Measurements from ENCODE around the gene KANSL1L. TPM values are rescaled to one million over a fixed set of nuclear protein-coding genes. Genes with fewer than 3 reads are reported as not detected.

Gene KANSL1L
- total RNA-seq, 2 experiments from 2014 or later, result 2.6 to 4.8 TPM

GRCh38 chr2:210049831-210050230 is 121.4 kb downstream of the KANSL1L start:
- Mint-ChIP-seq H3K27ac (no peak overlapping the region), H3K4me3 (no peak overlapping the region), H3K9me3 (ENCODE audit: insufficient read depth) (no peaks in the 10 kb centered on the region), H3K36me3 (ENCODE audit: low read depth) (peaks cover 15% of the 10 kb centered on the region), H3K27me3 (ENCODE audit: low read depth) (no peaks in the 10 kb centered on the region), H3K4me1 (ENCODE audit: low read depth) (no peaks in the 10 kb centered on the region)
- DNase-seq (no peak), ATAC-seq (no peak)
- POLR2A ChIA-PET, result no interaction called here
- CTCF ChIA-PET, result no interaction called here

GRCh38 chr2:210046851-210047500 is 124.2 kb downstream of the KANSL1L start:
- peaks cover 11% of the 10 kb centered on the region for H3K36me3 Mint-ChIP-seq (ENCODE audit: low read depth)
- no peaks in the 10 kb centered on the region for H3K27me3 Mint-ChIP-seq (ENCODE audit: low read depth)
- DNase-seq (no peak), ATAC-seq (no peak)
- H3K27ac Mint-ChIP-seq, result no peak overlapping the region
- POLR2A ChIA-PET, result no interaction called here
- CTCF ChIA-PET, result interaction anchor here (0.6 kb wide), 1 partner anchor 316 kb away, joined by 3 read pairs; no protein-coding TSS in a partner anchor
- H3K9me3 Mint-ChIP-seq (ENCODE audit: insufficient read depth), result no peaks in the 10 kb centered on the region
- no peak overlapping the region for H3K4me3 Mint-ChIP-seq
- H3K4me1 Mint-ChIP-seq (ENCODE audit: low read depth), result no peaks in the 10 kb centered on the region

GRCh38 chr2:210038078-210038477 is 133.1 kb downstream of the KANSL1L start:
- Mint-ChIP-seq H3K36me3 (ENCODE audit: low read depth) (no peaks in the 10 kb centered on the region), H3K27ac (no peak overlapping the region), H3K4me1 (ENCODE audit: low read depth) (no peaks in the 10 kb centered on the region), H3K27me3 (ENCODE audit: low read depth) (no peaks in the 10 kb centered on the region), H3K4me3 (no peak overlapping the region), H3K9me3 (ENCODE audit: insufficient read depth) (no peaks in the 10 kb centered on the region)
- no peak for DNase-seq
- POLR2A ChIA-PET, result no interaction called here
- no peak for ATAC-seq
- CTCF ChIA-PET, result interaction anchor here (1.3 kb wide), 1 partner anchor 161 kb away, joined by 3 read pairs; no protein-coding TSS in a partner anchor

- no peak overlapping the region for H3K4me3 Mint-ChIP-seq
- no peak for DNase-seq
- no peak for ATAC-seq
- H3K4me1 Mint-ChIP-seq (ENCODE audit: low read depth), result no peaks in the 10 kb centered on the region
- CTCF ChIA-PET, result no interaction called here
- no peaks in the 10 kb centered on the region for H3K27me3 Mint-ChIP-seq (ENCODE audit: low read depth)
- H3K27ac Mint-ChIP-seq, result no peak overlapping the region
- POLR2A ChIA-PET, result no interaction called here
- H3K36me3 Mint-ChIP-seq (ENCODE audit: low read depth), result peaks cover 6% of the 10 kb centered on the region
- H3K9me3 Mint-ChIP-seq (ENCODE audit: insufficient read depth), result no peaks in the 10 kb centered on the region
Measured at GRCh38 chr2:210035679-210036078, 135.5 kb downstream of the KANSL1L start.

GRCh38 chr2:210034087-210034683 is 137.0 kb downstream of the KANSL1L start:
- no peaks in the 10 kb centered on the region for H3K9me3 Mint-ChIP-seq (ENCODE audit: insufficient read depth)
- H3K36me3 Mint-ChIP-seq (ENCODE audit: low read depth), result peaks cover 12% of the 10 kb centered on the region
- CTCF ChIA-PET, result no interaction called here
- H3K4me3 Mint-ChIP-seq, result no peak overlapping the region
- no peaks in the 10 kb centered on the region for H3K27me3 Mint-ChIP-seq (ENCODE audit: low read depth)
- no peak for ATAC-seq
- H3K4me1 Mint-ChIP-seq (ENCODE audit: low read depth), result no peaks in the 10 kb centered on the region
- no peak overlapping the region for H3K27ac Mint-ChIP-seq
- no peak for DNase-seq
- POLR2A ChIA-PET, result interaction anchor here (0.6 kb wide), 1 partner anchor 9 kb away, joined by 4 read pairs; no protein-coding TSS in a partner anchor

- H3K27ac Mint-ChIP-seq, result no peak overlapping the region
Measured at GRCh38 chr2:210028178-210028577, 143.0 kb downstream of the KANSL1L start.

GRCh38 chr2:210027608-210028007 is 143.6 kb downstream of the KANSL1L start:
- Mint-ChIP-seq H3K9me3 (ENCODE audit: insufficient read depth) (no peaks in the 10 kb centered on the region), H3K27ac (no peak overlapping the region), H3K36me3 (ENCODE audit: low read depth) (peaks cover 38% of the 10 kb centered on the region), H3K27me3 (ENCODE audit: low read depth) (no peaks in the 10 kb centered on the region), H3K4me3 (no peak overlapping the region), H3K4me1 (ENCODE audit: low read depth) (no peaks in the 10 kb centered on the region)
- CTCF ChIA-PET, result no interaction called here
- POLR2A ChIA-PET, result no interaction called here
- ATAC-seq (no peak), DNase-seq (no peak)

More at GRCh38 chr2:210028178-210028577, 143.0 kb downstream of the KANSL1L start:
- H3K36me3 Mint-ChIP-seq (ENCODE audit: low read depth), result peaks cover 36% of the 10 kb centered on the region
- no peaks in the 10 kb centered on the region for H3K27me3 Mint-ChIP-seq (ENCODE audit: low read depth)
- ATAC-seq (no peak), DNase-seq (no peak)
- ChIA-PET POLR2A (no interaction called here), CTCF (interaction anchor here (1.3 kb wide), 1 partner anchor 46 kb away, joined by 3 read pairs; no protein-coding TSS in a partner anchor)
- no peaks in the 10 kb centered on the region for H3K9me3 Mint-ChIP-seq (ENCODE audit: insufficient read depth)
- H3K4me3 Mint-ChIP-seq, result no peak overlapping the region
- H3K4me1 Mint-ChIP-seq (ENCODE audit: low read depth), result no peaks in the 10 kb centered on the region

- H3K27me3 Mint-ChIP-seq (ENCODE audit: low read depth), result no peaks in the 10 kb centered on the region
- no peaks in the 10 kb centered on the region for H3K9me3 Mint-ChIP-seq (ENCODE audit: insufficient read depth)
- H3K36me3 Mint-ChIP-seq (ENCODE audit: low read depth), result peaks cover 54% of the 10 kb centered on the region
- DNase-seq (no peak), ATAC-seq (no peak)
- no peak overlapping the region for H3K27ac Mint-ChIP-seq
- H3K4me1 Mint-ChIP-seq (ENCODE audit: low read depth), result no peaks in the 10 kb centered on the region
- ChIA-PET POLR2A (no interaction called here), CTCF (no interaction called here)
- H3K4me3 Mint-ChIP-seq, result no peak overlapping the region
Measured at GRCh38 chr2:210022824-210023223, 148.4 kb downstream of the KANSL1L start.

GRCh38 chr2:210020138-210020537 is 151.1 kb downstream of the KANSL1L start:
- no peak overlapping the region for H3K27ac Mint-ChIP-seq
- ATAC-seq (no peak), DNase-seq (no peak)
- no peaks in the 10 kb centered on the region for H3K4me1 Mint-ChIP-seq (ENCODE audit: low read depth)
- peaks cover 57% of the 10 kb centered on the region for H3K36me3 Mint-ChIP-seq (ENCODE audit: low read depth)
- ChIA-PET CTCF (interaction anchor here (1.4 kb wide), 1 partner anchor 176 kb away, joined by 3 read pairs; no protein-coding TSS in a partner anchor), POLR2A (no interaction called here)
- no peaks in the 10 kb centered on the region for H3K9me3 Mint-ChIP-seq (ENCODE audit: insufficient read depth)
- no peaks in the 10 kb centered on the region for H3K27me3 Mint-ChIP-seq (ENCODE audit: low read depth)
- no peak overlapping the region for H3K4me3 Mint-ChIP-seq

GRCh38 chr2:210009896-210010295 is 161.3 kb downstream of the KANSL1L start:
- Mint-ChIP-seq H3K27me3 (ENCODE audit: low read depth) (no peaks in the 10 kb centered on the region), H3K27ac (no peak overlapping the region), H3K9me3 (ENCODE audit: insufficient read depth) (no peaks in the 10 kb centered on the region), H3K4me1 (ENCODE audit: low read depth) (peaks cover 39% of the 10 kb centered on the region), H3K36me3 (ENCODE audit: low read depth) (peaks cover 49% of the 10 kb centered on the region), H3K4me3 (no peak overlapping the region)
- ChIA-PET POLR2A (no interaction called here), CTCF (interaction anchor here (1.6 to 1.8 kb wide), 2 partner anchors 11 to 188 kb away, joined by 3 to 7 read pairs; no protein-coding TSS in a partner anchor)
- ATAC-seq (no peak), DNase-seq (no peak)

- H3K27me3 Mint-ChIP-seq (ENCODE audit: low read depth), result no peaks in the 10 kb centered on the region
- CTCF ChIA-PET, result interaction anchor here (1.6 kb wide), 1 partner anchor 11 kb away, joined by 3 read pairs; no protein-coding TSS in a partner anchor
- no peak for ATAC-seq
- DNase-seq, result no peak
- POLR2A ChIA-PET, result no interaction called here
- H3K36me3 Mint-ChIP-seq (ENCODE audit: low read depth), result peaks cover 53% of the 10 kb centered on the region
- H3K9me3 Mint-ChIP-seq (ENCODE audit: insufficient read depth), result no peaks in the 10 kb centered on the region
- no peak overlapping the region for H3K4me3 Mint-ChIP-seq
- H3K27ac Mint-ChIP-seq, result no peak overlapping the region
- peaks cover 47% of the 10 kb centered on the region for H3K4me1 Mint-ChIP-seq (ENCODE audit: low read depth)
Measured at GRCh38 chr2:210009126-210009525, 162.1 kb downstream of the KANSL1L start.

- Mint-ChIP-seq H3K4me3 (no peak overlapping the region), H3K27me3 (ENCODE audit: low read depth) (no peaks in the 10 kb centered on the region), H3K4me1 (ENCODE audit: low read depth) (peaks cover 54% of the 10 kb centered on the region), H3K36me3 (ENCODE audit: low read depth) (peaks cover 58% of the 10 kb centered on the region), H3K27ac (no peak overlapping the region), H3K9me3 (ENCODE audit: insufficient read depth) (no peaks in the 10 kb centered on the region)
- ATAC-seq (no peak), DNase-seq (no peak)
- ChIA-PET POLR2A (no interaction called here), CTCF (no interaction called here)
Measured at GRCh38 chr2:210007895-210008294, 163.3 kb downstream of the KANSL1L start.
